H1 (cell line): ENCODE results near the gene TLE4. TPM values are rescaled to one million over a fixed set of nuclear protein-coding genes. Genes with fewer than 3 reads are reported as not detected.
A peak's percentile ranks its signal among the peaks of the same experiment; 100 is the strongest.

Source experiments
- CTCF ChIA-PET: fragments of 300-600 bp; sonication (Branson Sonifier 250); formaldehyde crosslinking; loops from one replicate; lab custom pipeline; 2021; ENCODE audit not compliant: partially characterized antibody; lab: Charles Lee
- POLR2A ChIA-PET: fragments of 300-600 bp; sonication (Branson Sonifier 250); formaldehyde crosslinking; loops from one replicate; lab custom pipeline; 2021; ENCODE audit warnings: inconsistent platforms; ENCODE audit not compliant: partially characterized antibody; lab: Charles Lee
- DNase-seq, 2 experiments: peaks; one replicate each; pipeline versions ENCODE4 v3.0.0 to v3.0.0-alpha.2; 2010 to 2022; ENCODE audit warnings: low spot score in 2 of 2, low read depth in 1 of 2, mixed read lengths in 1 of 2
- FAIRE-seq: peaks from 2 replicates; lab custom pipeline; 2011; peaks lifted over from hg19 to GRCh38; lab: Jason Lieb, UNC
- H2AFZ ChIP-seq: 2 replicates; pipeline ENCODE4 v1.8.1; 2012; ENCODE audit warnings: low read length, inconsistent platforms
- H2AK5ac ChIP-seq: 2 replicates; pipeline ENCODE4 v1.6.1; 2013; ENCODE audit warnings: low read depth, low read length
- H2BK120ac ChIP-seq: replicated peaks from 2 replicates; pipeline ENCODE3; 2013; ENCODE audit warnings: low read depth, low read length, inconsistent platforms
- H2BK12ac ChIP-seq: 2 replicates; pipeline ENCODE4 v1.6.1; 2013; ENCODE audit warnings: low read depth, low read length
- H2BK15ac ChIP-seq: 2 replicates; pipeline ENCODE4 v1.6.1; 2013; ENCODE audit warnings: low read length
- H2BK20ac ChIP-seq: 2 replicates; pipeline ENCODE4 v1.6.1; 2013; ENCODE audit warnings: low read length
- H2BK5ac ChIP-seq: 2 replicates; pipeline ENCODE4 v1.6.1; 2013; ENCODE audit warnings: low read depth, low read length
- H3K14ac ChIP-seq: 2 replicates; pipeline ENCODE4 v1.6.1; 2013; ENCODE audit warnings: inconsistent platforms; ENCODE audit not compliant: insufficient read length
- H3K18ac ChIP-seq: 2 replicates; pipeline ENCODE4 v1.6.1; 2013; ENCODE audit warnings: low read length; ENCODE audit errors: extremely low read depth
- H3K23ac ChIP-seq: 2 replicates; pipeline ENCODE4 v1.6.1; 2013; ENCODE audit warnings: inconsistent platforms; ENCODE audit not compliant: insufficient read length
- H3K23me2 ChIP-seq: 2 replicates; pipeline ENCODE4 v1.6.1; 2013; ENCODE audit warnings: low read depth, low read length
- H3K27ac ChIP-seq: 2 replicates; pipeline ENCODE4 v1.6.1; 2011; ENCODE audit warnings: low read depth, low read length, inconsistent platforms
- H3K27me3 ChIP-seq, 4 experiments: replicated peaks in 1 of 4; 1 replicate in 1 of 4; 2 replicates in 3 of 4; pipeline versions ENCODE4 v1.6.1 to v1.8.1; 2011 to 2013; ENCODE audit warnings: low read length in 3 of 4, mild to moderate bottlenecking in 3 of 4, inconsistent platforms in 2 of 4, mixed read lengths in 2 of 4, moderate library complexity in 1 of 4; ENCODE audit not compliant: control insufficient read depth in 3 of 4, insufficient read depth in 3 of 4; ENCODE audit errors: extremely low read depth in 1 of 4
- H3K36me3 ChIP-seq, 4 experiments: 2 replicates each; pipeline versions ENCODE4 v1.6.1 to v1.8.1; 2011 to 2013; ENCODE audit warnings: mild to moderate bottlenecking in 4 of 4, low read length in 3 of 4, moderate library complexity in 2 of 4, control low read depth in 1 of 4, inconsistent platforms in 1 of 4; ENCODE audit not compliant: insufficient read depth in 4 of 4, control insufficient read depth in 2 of 4
- H3K4ac ChIP-seq: replicated peaks from 2 replicates; pipeline ENCODE3; 2013; ENCODE audit warnings: low read length, low read depth, mixed read lengths, inconsistent platforms; ENCODE audit not compliant: insufficient read length
- H3K4me1 ChIP-seq, 4 experiments: replicated peaks in 1 of 4; 1 replicate in 1 of 4; 2 replicates in 3 of 4; pipeline versions ENCODE4 v1.6.1 to v1.8.1; 2011 to 2013; ENCODE audit warnings: low read length in 3 of 4, inconsistent platforms in 2 of 4, mixed read lengths in 1 of 4; ENCODE audit not compliant: insufficient read depth in 4 of 4, control insufficient read depth in 3 of 4
- H3K4me2 ChIP-seq, 2 experiments: 2 replicates each; pipeline versions ENCODE4 v1.6.1 to v1.8.1; 2011 to 2013; ENCODE audit warnings: low read depth in 2 of 2, low read length in 2 of 2, control low read depth in 1 of 2, inconsistent platforms in 1 of 2, mild to moderate bottlenecking in 1 of 2; ENCODE audit not compliant: insufficient read depth in 1 of 2
- H3K4me3 ChIP-seq, 4 experiments: fragments of 200-600, 300-600 bp in 1 of 4; sonication (generic), shearing (Covaris generic), sonication (Bioruptor Twin) in 1 of 4; 2 replicates each; pipeline versions ENCODE4 v1.5.1 to v1.8.1; 2011 to 2016; ENCODE audit warnings: low read length in 4 of 4, low read depth in 3 of 4, control low read depth in 2 of 4, inconsistent platforms in 2 of 4, mild to moderate bottlenecking in 2 of 4, mixed read lengths in 1 of 4, moderate library complexity in 1 of 4; ENCODE audit not compliant: insufficient read depth in 2 of 4; ENCODE audit errors: extremely low read depth in 1 of 4
- H3K56ac ChIP-seq: replicated peaks from 2 replicates; pipeline ENCODE3; 2013; ENCODE audit warnings: low read depth, mild to moderate bottlenecking, mixed read lengths, low read length, inconsistent platforms; ENCODE audit not compliant: insufficient read length
- H3K79me1 ChIP-seq: 2 replicates; pipeline ENCODE4 v1.6.1; 2013; ENCODE audit warnings: low read depth, low read length, control low read depth
- H3K79me2 ChIP-seq, 2 experiments: 2 replicates each; pipeline versions ENCODE4 v1.6.1 to v1.8.1; 2012 to 2013; ENCODE audit warnings: low read length in 2 of 2, mild to moderate bottlenecking in 2 of 2, inconsistent platforms in 1 of 2; ENCODE audit not compliant: insufficient read depth in 2 of 2, control insufficient read depth in 1 of 2
- H3K9ac ChIP-seq, 4 experiments: replicated peaks in 1 of 4; 1 replicate in 1 of 4; 2 replicates in 3 of 4; pipeline versions ENCODE4 v1.6.1 to v1.8.1; 2011 to 2013; ENCODE audit warnings: low read depth in 3 of 4, low read length in 3 of 4, control low read depth in 2 of 4, mild to moderate bottlenecking in 2 of 4, moderate library complexity in 2 of 4, inconsistent platforms in 1 of 4; ENCODE audit errors: extremely low read depth in 1 of 4
- H3K9me3 ChIP-seq, 2 experiments: 2 replicates each; pipeline versions ENCODE4 v1.6.1 to v1.8.1; 2012 to 2013; ENCODE audit warnings: mild to moderate bottlenecking in 2 of 2, moderate library complexity in 2 of 2, control low read depth in 1 of 2, inconsistent platforms in 1 of 2, low read depth in 1 of 2, low read length in 1 of 2, mixed read lengths in 1 of 2; ENCODE audit not compliant: insufficient read depth in 2 of 2
- H4K20me1 ChIP-seq, 2 experiments: replicated peaks in 1 of 2; 2 replicates each; pipeline versions ENCODE3 to v1.8.1; 2011 to 2013; ENCODE audit warnings: inconsistent platforms in 2 of 2, low read length in 2 of 2, mild to moderate bottlenecking in 1 of 2; ENCODE audit not compliant: insufficient read depth in 2 of 2, control insufficient read depth in 1 of 2
- H4K5ac ChIP-seq: 2 replicates; pipeline ENCODE4 v1.6.1; 2013; ENCODE audit warnings: low read length, low read depth, mixed read lengths, inconsistent platforms; ENCODE audit not compliant: insufficient read length
- H4K8ac ChIP-seq: 2 replicates; pipeline ENCODE4 v1.8.0; 2013; ENCODE audit warnings: mild to moderate bottlenecking, moderate library complexity, low read length, inconsistent platforms; ENCODE audit not compliant: insufficient read depth; ENCODE audit errors: extremely low read depth
- H4K91ac ChIP-seq: replicated peaks from 2 replicates; pipeline ENCODE3; 2013; ENCODE audit warnings: low read length, mixed read lengths, inconsistent platforms; ENCODE audit not compliant: insufficient read length
- CEBPB ChIP-seq: IDR thresholded peaks from 2 replicates; pipeline ENCODE4 v1.6.1; 2012; ENCODE audit warnings: low read depth, low read length
- HDAC6 ChIP-seq: IDR thresholded peaks from one replicate; pipeline ENCODE4 v1.7.1; 2012; ENCODE audit warnings: low read depth, mild to moderate bottlenecking, inconsistent platforms, low read length, moderate library complexity
- POU5F1 ChIP-seq: IDR thresholded peaks from 2 replicates; pipeline ENCODE4 v1.6.1; 2011; ENCODE audit warnings: low read depth, mild to moderate bottlenecking, low read length, moderate library complexity
- RAD21 ChIP-seq, 2 experiments: IDR thresholded peaks in 1 of 2; conservative IDR thresholded peaks in 1 of 2; 2 replicates each; pipeline ENCODE4 v1.6.1; 2011; ENCODE audit warnings: low read depth in 2 of 2, low read length in 2 of 2, improper control_type of control experiment in 1 of 2, inconsistent platforms in 1 of 2, mild to moderate bottlenecking in 1 of 2, moderate library complexity in 1 of 2
- RFX5 ChIP-seq: IDR thresholded peaks from 2 replicates; pipeline ENCODE4 v1.6.1; 2011; ENCODE audit warnings: low read depth, low read length, improper control_type of control experiment, borderline replicate concordance
- SIN3A ChIP-seq, 2 experiments: IDR thresholded peaks in 1 of 2; conservative IDR thresholded peaks in 1 of 2; 2 replicates each; pipeline ENCODE4 v1.6.1; 2011 to 2012; ENCODE audit warnings: low read length in 2 of 2, improper control_type of control experiment in 1 of 2, low read depth in 1 of 2, mild to moderate bottlenecking in 1 of 2
- SIRT6 ChIP-seq: IDR thresholded peaks from one replicate; pipeline ENCODE4 v1.7.1; 2012; ENCODE audit warnings: low read length, inconsistent platforms
- WGBS, 2 experiments: shearing (Covaris generic) in 1 of 2; methylation state at CpG; one replicate each; pipeline versions ENCODE4 v1.1.6 to v1.1.7; 2013 to 2015; ENCODE audit warnings: low lambda C conversion rate in 2 of 2, mixed read lengths in 2 of 2, inconsistent platforms in 1 of 2, low coverage in 1 of 2, missing lambda C conversion rate in 1 of 2; ENCODE audit not compliant: insufficient replicate concordance in 2 of 2, insufficient coverage in 1 of 2, insufficient read length in 1 of 2; ENCODE audit errors: extremely low coverage in 1 of 2, missing lambda C conversion rate in 1 of 2; 5-methylcytosine and 5-hydroxymethylcytosine counted together
- polyA plus RNA-seq, 7 experiments: library from polyadenylated mRNA; depleted of rRNA in 3 of 7; stranded (reverse) in 5 of 7; unstranded in 2 of 7; fragments of >200 nt in 5 of 7; fragments of 200-250 nt in 2 of 7; gene quantifications; 1 replicate in 5 of 7; 2 replicates in 1 of 7; 4 replicates in 1 of 7; pipeline versions ENCODE4 v1.2.1 to v1.2.3, GENCODE V29; 2011 to 2013; ENCODE audit warnings: missing spikeins in 2 of 7, mixed read lengths in 2 of 7
- total RNA-seq: library from RNA; stranded (reverse); fragmentation: NEBNext Ultra II Directional; extraction: Animal tissue kit (Norgen Biotek cat#: 25700); gene quantifications from 2 replicates; pipeline ENCODE4 v1.2.1, GENCODE V29; 2021

Gene TLE4
- total and polyA plus RNA-seq, 2 of the 8 experiments (the other 6 are each of a cell fraction or from before 2014, with no cell fraction given): 32.4 to 36.9 TPM

GRCh38 chr9:79694208-79694607, 122.4 kb downstream of the TLE4 start:
- Histone ChIP-seq H2BK12ac (peak overlapping the region; percentile 60; the same call in 1 of the 2 replicates), H3K14ac (no peak overlapping the region), H2BK5ac (no peak overlapping the region), H3K36me3 (no peaks in the 10 kb centered on the region), H4K5ac (no peak overlapping the region), H4K91ac (no peak overlapping the region), H3K27ac (no peak overlapping the region), H3K23me2 (no peaks in the 10 kb centered on the region), H3K18ac (peak overlapping the region; percentile 4; the same call in 1 of the 2 replicates), H2BK20ac (no peak overlapping the region), H2BK120ac (no peak overlapping the region), H3K4me1 (peaks cover 7 to 34% (median 26%) of the 10 kb centered on the region in 4 experiments; a peak in 6 of 7 replicates), H4K20me1 (peaks cover 0 to 3% of the 10 kb centered on the region in 2 experiments), H2BK15ac (no peak overlapping the region), H2AFZ (no peak overlapping the region), H3K9me3 (no peaks in the 10 kb centered on the region), H3K9ac (no peak overlapping the region)
- no peak for FAIRE-seq
- TF ChIP-seq SIRT6: no peak
- TF ChIP-seq RAD21 (IDR thresholded peaks at IDR 0.05 in 1 of 2, conservative IDR thresholded peaks at IDR 0.05 in 1 of 2; ENCODE audit: low read depth in 2 of 2, low read length in 2 of 2): no peak
- TF ChIP-seq RFX5: no peak
- TF ChIP-seq POU5F1: no peak
- no peak for TF ChIP-seq HDAC6
- no peak for TF ChIP-seq SIN3A (conservative IDR thresholded peaks at IDR 0.05 in 1 of 2, IDR thresholded peaks at IDR 0.05 in 1 of 2; ENCODE audit: low read depth in 1 of 2, low read length in 2 of 2)
- no peak for TF ChIP-seq CEBPB
- TF ChIP-seq, all 59 proteins: peak for 0
- WGBS, 2 experiments: 74% methylated on average over 2 of the region's 2 CpGs; no CpG with 5 or more reads in 1 of the 2 experiments
- ChIA-PET POLR2A (interaction anchor here (0.7 to 2.3 kb wide), 4 partner anchors 10 to 123 kb away, joined by 3 to 14 read pairs (median 4); partner anchors contain the start of gene TLE4), CTCF (interaction anchor here (0.8 to 1.0 kb wide), 2 partner anchors 15 to 23 kb away, joined by 3 read pairs; no protein-coding TSS in a partner anchor)
- H3K79me2 ChIP-seq: peaks cover 0 to 14% of the 10 kb centered on the region in 2 experiments; a peak in 2 of 4 replicates
- no peaks in the 10 kb centered on the region for H3K79me1 ChIP-seq
- DNase-seq: no peak
- no peak overlapping the region for H4K8ac ChIP-seq
- no peak overlapping the region for H2AK5ac ChIP-seq
- H3K4ac ChIP-seq: no peak overlapping the region
- no peak overlapping the region for H3K23ac ChIP-seq
- peak overlapping the region in 1 of 4 experiments; percentile 35; a peak in 1 of 8 replicates for H3K4me3 ChIP-seq
- no peaks in the 10 kb centered on the region for H3K27me3 ChIP-seq
- peak overlapping the region; percentile 12 to 58; a peak in 2 of 4 replicates for H3K4me2 ChIP-seq
- H3K56ac ChIP-seq: no peak overlapping the region
